ENCODE measurements around the gene EPS8L1.
"Not testable (repeated sequence)": the region's sequence is repeated elsewhere in the genome, so short reads cannot be mapped to it uniquely, and the experiment has no call there.

The EPS8L1 gene

GRCh38 chr19:55075371-55075998, at the start of gene EPS8L1:
Gene EPS8L1 (plus strand): TSS chr19:55075869. CDS start chr19:55076445, 576 bp downstream.
- DNase-seq (ENCODE audit: low read depth) = no peak

GRCh38 chr19:55027140-55027471, 48.6 kb upstream of the EPS8L1 start:
- DNase-seq (ENCODE audit: low read depth) = not testable (repeated sequence)

GRCh38 chr19:55027472-55028337, 48.0 kb upstream of the EPS8L1 start:
- DNase-seq (ENCODE audit: low read depth) = no peak

- no peak for DNase-seq (ENCODE audit: low read depth)
Measured at GRCh38 chr19:55028757-55029156, 46.9 kb upstream of the EPS8L1 start.

- DNase-seq (ENCODE audit: low read depth) = no peak
Measured at GRCh38 chr19:55031178-55031577, 44.5 kb upstream of the EPS8L1 start.

GRCh38 chr19:55032170-55032800, 43.4 kb upstream of the EPS8L1 start:
- no peak for DNase-seq (ENCODE audit: low read depth)

- DNase-seq (ENCODE audit: low read depth) = not testable (repeated sequence)
Measured at GRCh38 chr19:55032976-55033643, 42.6 kb upstream of the EPS8L1 start.

- DNase-seq (ENCODE audit: low read depth) = no peak
Measured at GRCh38 chr19:55034751-55035150, 40.9 kb upstream of the EPS8L1 start.

GRCh38 chr19:55036058-55036457, 39.6 kb upstream of the EPS8L1 start:
- no peak for DNase-seq (ENCODE audit: low read depth)

GRCh38 chr19:55037603-55038002, 38.1 kb upstream of the EPS8L1 start:
- not testable (repeated sequence) for DNase-seq (ENCODE audit: low read depth)

- DNase-seq (ENCODE audit: low read depth) = not testable (repeated sequence)
Measured at GRCh38 chr19:55040654-55041053, 35.0 kb upstream of the EPS8L1 start.

- no peak for DNase-seq (ENCODE audit: low read depth)
Measured at GRCh38 chr19:55041244-55041626, 34.4 kb upstream of the EPS8L1 start.

GRCh38 chr19:55041627-55042343, 33.9 kb upstream of the EPS8L1 start:
- no peak for DNase-seq (ENCODE audit: low read depth)

- DNase-seq (ENCODE audit: low read depth) = no peak
Measured at GRCh38 chr19:55042344-55042678, 33.4 kb upstream of the EPS8L1 start.

GRCh38 chr19:55042688-55043087, 33.0 kb upstream of the EPS8L1 start:
- DNase-seq (ENCODE audit: low read depth) = no peak

- DNase-seq (ENCODE audit: low read depth) = no peak
Measured at GRCh38 chr19:55044286-55044685, 31.4 kb upstream of the EPS8L1 start.

- no peak for DNase-seq (ENCODE audit: low read depth)
Measured at GRCh38 chr19:55044771-55045716, 30.6 kb upstream of the EPS8L1 start.

- no peak for DNase-seq (ENCODE audit: low read depth)
Measured at GRCh38 chr19:55046975-55047622, 28.6 kb upstream of the EPS8L1 start.

- no peak for DNase-seq (ENCODE audit: low read depth)
Measured at GRCh38 chr19:55047951-55048350, 27.7 kb upstream of the EPS8L1 start.

- DNase-seq (ENCODE audit: low read depth) = no peak
Measured at GRCh38 chr19:55048446-55048845, 27.2 kb upstream of the EPS8L1 start.
